DND-41 (cell line): ENCODE measurements around the gene CENPP.

ENCODE experiments used
- CTCF ChIP-seq: IDR thresholded peaks from 2 replicates; pipeline ENCODE4 v1.5.1; 2012; ENCODE audit warnings: borderline replicate concordance, low read length, moderate library complexity, mild to moderate bottlenecking; ENCODE audit not compliant: poor library complexity, severe bottlenecking; ENCODE audit errors: extremely low read depth
- EZH2 ChIP-seq: IDR thresholded peaks from 3 replicates; pipeline ENCODE4 v1.6.1; 2012; ENCODE audit warnings: borderline replicate concordance, low read depth, mild to moderate bottlenecking, moderate library complexity, low read length, inconsistent platforms; ENCODE audit not compliant: severe bottlenecking

- no peak for TF ChIP-seq CTCF
- TF ChIP-seq EZH2: no peak
These were observed 310.0 kb downstream of the CENPP start for GRCh38 chr9:92635760-92636159.
